Natural killer cell treated with Interleukin-12 subunit alpha and Interleukin-12 subunit beta and Interleukin-15 and Interleukin-18, amount 100 ng/mL, for 72 hours (primary cell): ENCODE measurements around the gene CATSPERZ. TPM values are rescaled to one million over a fixed set of nuclear protein-coding genes. Genes with fewer than 3 reads are reported as not detected.

Source experiments
- ATAC-seq, 2 donors: fragments of 150-1000 bp; cut with Tn5 transposase in 1 of 2; sonication (Bioruptor Pico), chemical (Tn5 transposase) in 1 of 2; 2 replicates each; pipeline ENCODE4 v1.10.0; 2021
- DNase-seq: peaks from one replicate; pipeline ENCODE4 v3.0.0; 2022; ENCODE audit warnings: low spot score
- H3K27ac Mint-ChIP-seq, 2 donors: 1 replicate in 1 of 2; 2 replicates in 1 of 2; pipeline ENCODE4 v1.8.0; 2022; ENCODE audit warnings: mixed read lengths in 2 of 2, mild to moderate bottlenecking in 1 of 2, moderate library complexity in 1 of 2
- H3K27me3 Mint-ChIP-seq, 2 donors: 1 replicate in 1 of 2; 2 replicates in 1 of 2; pipeline ENCODE4 v1.8.0; 2022; ENCODE audit warnings: mixed read lengths in 2 of 2
- H3K36me3 Mint-ChIP-seq: one replicate; pipeline ENCODE4 v1.8.0; 2022; ENCODE audit warnings: mixed read lengths
- H3K4me1 Mint-ChIP-seq, 2 donors: 1 replicate in 1 of 2; 2 replicates in 1 of 2; pipeline ENCODE4 v1.8.0; 2022; ENCODE audit warnings: low read depth in 2 of 2, mixed read lengths in 2 of 2, mild to moderate bottlenecking in 1 of 2
- H3K4me3 Mint-ChIP-seq: one replicate; pipeline ENCODE4 v1.8.0; 2022; ENCODE audit warnings: mixed read lengths
- H3K9me3 Mint-ChIP-seq: 2 replicates; pipeline ENCODE4 v1.8.0; 2022; ENCODE audit warnings: mixed read lengths
- total RNA-seq, 2 donors: library from RNA; stranded (reverse); gene quantifications; one replicate each; pipeline ENCODE4 v1.2.3, GENCODE V29; 2022

Gene CATSPERZ
- total RNA-seq, 2 donors from 2014 or later = not detected

- DNase-seq (no peak), ATAC-seq (no peak)
- Mint-ChIP-seq H3K27ac (no peak overlapping the region), H3K36me3 (no peaks in the 10 kb centered on the region), H3K9me3 (no peaks in the 10 kb centered on the region), H3K27me3 (no peaks in the 10 kb centered on the region), H3K4me1 (peaks cover 5 to 21% of the 10 kb centered on the region in 2 donors), H3K4me3 (no peak overlapping the region)
These were observed 48.8 kb downstream of the CATSPERZ start for GRCh38 chr11:64349025-64349387.

GRCh38 chr11:64349404-64349803, 49.2 kb downstream of the CATSPERZ start:
- H3K27ac Mint-ChIP-seq = no peak overlapping the region
- H3K4me1 Mint-ChIP-seq = peaks cover 5 to 21% of the 10 kb centered on the region in 2 donors
- no peak overlapping the region for H3K4me3 Mint-ChIP-seq
- DNase-seq (no peak), ATAC-seq (no peak)
- H3K36me3 Mint-ChIP-seq = no peaks in the 10 kb centered on the region
- H3K9me3 Mint-ChIP-seq = no peaks in the 10 kb centered on the region
- no peaks in the 10 kb centered on the region for H3K27me3 Mint-ChIP-seq

- H3K36me3 Mint-ChIP-seq = no peaks in the 10 kb centered on the region
- H3K4me3 Mint-ChIP-seq = no peak overlapping the region
- DNase-seq (peak; percentile 39), ATAC-seq (no peak)
- no peaks in the 10 kb centered on the region for H3K27me3 Mint-ChIP-seq
- H3K27ac Mint-ChIP-seq = no peak overlapping the region
- no peaks in the 10 kb centered on the region for H3K9me3 Mint-ChIP-seq
- H3K4me1 Mint-ChIP-seq = peaks cover 5 to 13% of the 10 kb centered on the region in 2 donors
These were observed 51.0 kb downstream of the CATSPERZ start for GRCh38 chr11:64351136-64351631.

GRCh38 chr11:64352099-64352994, 52.2 kb downstream of the CATSPERZ start:
- no peak for ATAC-seq
- no peak overlapping the region for H3K27ac Mint-ChIP-seq
- no peak overlapping the region for H3K4me3 Mint-ChIP-seq
- peaks cover 9 to 13% of the 10 kb centered on the region in 2 donors for H3K4me1 Mint-ChIP-seq
- peak; percentile 58 for DNase-seq
- no peaks in the 10 kb centered on the region for H3K36me3 Mint-ChIP-seq
- H3K9me3 Mint-ChIP-seq = no peaks in the 10 kb centered on the region
- H3K27me3 Mint-ChIP-seq = no peaks in the 10 kb centered on the region

- no peak overlapping the region for H3K4me3 Mint-ChIP-seq
- no peak for DNase-seq
- no peaks in the 10 kb centered on the region for H3K36me3 Mint-ChIP-seq
- no peaks in the 10 kb centered on the region for H3K9me3 Mint-ChIP-seq
- H3K27ac Mint-ChIP-seq = no peak overlapping the region
- no peaks in the 10 kb centered on the region for H3K27me3 Mint-ChIP-seq
- ATAC-seq = no peak
- H3K4me1 Mint-ChIP-seq = peaks cover 7 to 16% of the 10 kb centered on the region in 2 donors
These were observed 53.0 kb downstream of the CATSPERZ start for GRCh38 chr11:64352995-64353714.

- no peaks in the 10 kb centered on the region for H3K27me3 Mint-ChIP-seq
- H3K27ac Mint-ChIP-seq = no peak overlapping the region
- no peaks in the 10 kb centered on the region for H3K36me3 Mint-ChIP-seq
- H3K4me3 Mint-ChIP-seq = no peak overlapping the region
- H3K4me1 Mint-ChIP-seq = peaks cover 7 to 16% of the 10 kb centered on the region in 2 donors
- H3K9me3 Mint-ChIP-seq = no peaks in the 10 kb centered on the region
- ATAC-seq (no peak), DNase-seq (no peak)
These were observed 53.8 kb downstream of the CATSPERZ start for GRCh38 chr11:64353715-64354506.

Other genes with a start within 250 kb of the CATSPERZ start
- gene MACROD1, start 134.2 kb upstream of the CATSPERZ start, total RNA-seq = 10 to 100 TPM in 1 of 2 donors, 1 to 10 TPM in 1; 3.0 to 12.7 TPM
- gene STIP1, start 114.2 kb upstream of the CATSPERZ start, total RNA-seq = 100 to 1,000 TPM; 431 to 450 TPM
- gene FERMT3, start 93.6 kb upstream of the CATSPERZ start, total RNA-seq = 100 to 1,000 TPM; 249 to 276 TPM
- gene TRPT1, start 74.2 kb upstream of the CATSPERZ start, total RNA-seq = 10 to 100 TPM; 30.5 to 35.7 TPM
- 100 to 1,000 TPM in 1 of 2 donors, 10 to 100 TPM in 1; 83.6 to 120 TPM for gene NUDT22, start 74.1 kb upstream of the CATSPERZ start, total RNA-seq
- 10 to 100 TPM; 31.2 to 33.0 TPM for gene DNAJC4, start 69.8 kb upstream of the CATSPERZ start, total RNA-seq
- 10 to 100 TPM; 38.7 to 42.3 TPM for gene VEGFB, start 65.8 kb upstream of the CATSPERZ start, total RNA-seq
- gene FKBP2, start 59.3 kb upstream of the CATSPERZ start, total RNA-seq = 10 to 100 TPM; 33.1 to 53.5 TPM
- gene PPP1R14B, start 53.4 kb upstream of the CATSPERZ start, total RNA-seq = 100 to 1,000 TPM; 130 to 236 TPM
- gene PLCB3, start 48.8 kb upstream of the CATSPERZ start, total RNA-seq = 10 to 100 TPM; 13.9 to 16.4 TPM
- gene BAD, start 15.7 kb upstream of the CATSPERZ start, total RNA-seq = 10 to 100 TPM; 29.5 to 46.9 TPM
- 10 to 100 TPM; 40.9 to 62.7 TPM for gene GPR137, start 14.5 kb upstream of the CATSPERZ start, total RNA-seq
- not detected for gene KCNK4, start 9.1 kb upstream of the CATSPERZ start, total RNA-seq
- 100 to 1,000 TPM in 1 of 2 donors, 10 to 100 TPM in 1; 67.2 to 116 TPM for gene ESRRA, start 5.2 kb downstream of the CATSPERZ start, total RNA-seq
- gene TRMT112, start 17.2 kb downstream of the CATSPERZ start, total RNA-seq = 100 to 1,000 TPM; 171 to 203 TPM
- gene PRDX5, start 17.8 kb downstream of the CATSPERZ start, total RNA-seq = 100 to 1,000 TPM in 1 of 2 donors, 10 to 100 TPM in 1; 83.5 to 116 TPM
- gene CCDC88B, start 39.8 kb downstream of the CATSPERZ start, total RNA-seq = 100 to 1,000 TPM; 172 to 224 TPM
- 10 to 100 TPM; 20.7 to 29.5 TPM for gene RPS6KA4, start 58.8 kb downstream of the CATSPERZ start, total RNA-seq